Measurements from ENCODE around the gene C10orf90. TPM values are rescaled to one million over a fixed set of nuclear protein-coding genes. Genes with fewer than 3 reads are reported as not detected.

The C10orf90 gene
- total and polyA plus RNA-seq, 11 donors = not detected

DNA sequence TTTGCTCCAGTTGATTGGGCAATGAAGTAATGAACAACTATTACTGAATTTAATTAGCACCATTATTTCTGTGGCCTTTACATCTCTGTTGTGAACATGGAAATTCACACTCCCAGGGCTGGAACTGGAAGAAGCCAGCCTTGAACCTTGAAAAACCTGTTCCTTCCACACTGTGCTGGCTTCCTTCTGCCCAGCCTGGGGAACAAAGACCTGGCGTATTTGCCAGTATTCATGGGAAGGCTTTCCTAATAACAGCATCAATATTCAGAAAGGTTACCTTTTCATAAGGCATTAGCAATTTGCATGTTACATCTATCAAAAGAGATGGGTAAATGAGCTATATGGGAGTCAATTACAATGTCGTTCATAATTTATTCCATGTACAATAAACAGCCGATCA, 1.3 kb downstream of the C10orf90 start:
- ATAC-seq = no peak
- Histone ChIP-seq H3K36me3 (no peaks in the 10 kb centered on the region), H3K27me3 (no peaks in the 10 kb centered on the region), H3K9me3 (no peaks in the 10 kb centered on the region), H3K4me1 (peaks cover 0 to 1% (median 0%) of the 10 kb centered on the region in 12 donors), H3K4me3 (no peak overlapping the region), H3K27ac (no peak overlapping the region)
- no peak for DNase-seq
- TF ChIP-seq, protein P1, sequence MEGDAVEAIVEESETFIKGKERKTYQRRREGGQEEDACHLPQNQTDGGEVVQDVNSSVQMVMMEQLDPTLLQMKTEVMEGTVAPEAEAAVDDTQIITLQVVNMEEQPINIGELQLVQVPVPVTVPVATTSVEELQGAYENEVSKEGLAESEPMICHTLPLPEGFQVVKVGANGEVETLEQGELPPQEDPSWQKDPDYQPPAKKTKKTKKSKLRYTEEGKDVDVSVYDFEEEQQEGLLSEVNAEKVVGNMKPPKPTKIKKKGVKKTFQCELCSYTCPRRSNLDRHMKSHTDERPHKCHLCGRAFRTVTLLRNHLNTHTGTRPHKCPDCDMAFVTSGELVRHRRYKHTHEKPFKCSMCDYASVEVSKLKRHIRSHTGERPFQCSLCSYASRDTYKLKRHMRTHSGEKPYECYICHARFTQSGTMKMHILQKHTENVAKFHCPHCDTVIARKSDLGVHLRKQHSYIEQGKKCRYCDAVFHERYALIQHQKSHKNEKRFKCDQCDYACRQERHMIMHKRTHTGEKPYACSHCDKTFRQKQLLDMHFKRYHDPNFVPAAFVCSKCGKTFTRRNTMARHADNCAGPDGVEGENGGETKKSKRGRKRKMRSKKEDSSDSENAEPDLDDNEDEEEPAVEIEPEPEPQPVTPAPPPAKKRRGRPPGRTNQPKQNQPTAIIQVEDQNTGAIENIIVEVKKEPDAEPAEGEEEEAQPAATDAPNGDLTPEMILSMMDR (IDR thresholded peaks at IDR 0.05) = no peak
- TF ChIP-seq POLR2A (IDR thresholded peaks at IDR 0.05) = no peak
- WGBS, 4 donors = 82 to 87% (median 83%) methylated on average over 3 of the region's 3 CpGs
- intact Hi-C loops (cut with DNase I) = no loop called here

DNA sequence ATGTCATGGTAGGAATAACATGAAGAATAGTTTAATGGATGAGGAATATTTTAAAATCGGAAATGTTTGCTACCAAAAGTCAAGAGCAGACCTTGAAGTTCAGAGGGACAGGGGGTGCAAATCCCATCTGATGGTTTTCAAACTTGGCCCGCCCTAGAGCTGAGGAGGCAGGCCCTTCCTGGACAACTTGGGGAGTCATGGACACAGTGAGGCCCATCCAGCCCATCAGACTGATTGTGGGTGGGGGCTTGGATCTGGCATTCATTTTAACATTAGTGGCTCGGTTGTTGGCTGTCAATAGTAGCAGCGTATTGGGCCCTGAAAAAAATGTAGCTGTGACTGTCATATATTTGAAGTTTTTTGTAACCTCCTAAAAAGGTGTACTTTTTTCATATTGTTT, 2.0 kb downstream of the C10orf90 start:
- no peaks in the 10 kb centered on the region for H3K9me3 ChIP-seq
- ATAC-seq (no peak), DNase-seq (no peak)
- TF ChIP-seq, protein P1 (IDR thresholded peaks at IDR 0.05) = no peak
- TF ChIP-seq POLR2A (IDR thresholded peaks at IDR 0.05) = no peak
- no peak overlapping the region for H3K27ac ChIP-seq
- intact Hi-C loops (cut with DNase I) = no loop called here
- WGBS, 4 donors = 87 to 91% (median 89%) methylated on average over 4 of the region's 4 CpGs
- H3K4me3 ChIP-seq = no peak overlapping the region
- no peaks in the 10 kb centered on the region for H3K36me3 ChIP-seq
- peaks cover 0 to 6% (median 0%) of the 10 kb centered on the region in 12 donors for H3K4me1 ChIP-seq
- H3K27me3 ChIP-seq = no peaks in the 10 kb centered on the region

DNA sequence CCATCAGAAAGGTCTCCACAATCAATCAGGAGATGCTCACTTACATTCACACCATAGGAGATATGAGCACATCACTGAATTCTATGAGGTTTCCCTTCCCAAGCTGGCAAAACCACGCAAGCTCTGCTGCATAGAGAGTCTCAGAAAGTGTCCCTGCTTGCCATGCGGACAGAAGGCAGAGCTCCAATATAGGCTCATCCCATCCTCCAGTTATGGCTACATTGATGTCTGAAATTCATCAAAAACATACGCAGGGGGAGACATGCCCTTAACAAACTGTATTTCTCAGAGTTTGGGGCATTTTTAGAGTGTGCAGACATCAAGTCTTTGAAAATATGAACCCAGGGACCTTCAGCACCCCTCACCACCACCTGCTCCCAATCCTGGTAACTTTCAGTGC, 2.9 kb downstream of the C10orf90 start:
- 84 to 93% (median 90%) methylated on average over 3 of the region's 3 CpGs for WGBS, 4 donors
- H3K27ac ChIP-seq = no peak overlapping the region
- no peak overlapping the region for H3K4me3 ChIP-seq
- no peaks in the 10 kb centered on the region for H3K27me3 ChIP-seq
- DNase-seq (no peak), ATAC-seq (no peak)
- H3K36me3 ChIP-seq = no peaks in the 10 kb centered on the region
- H3K9me3 ChIP-seq = no peaks in the 10 kb centered on the region
- H3K4me1 ChIP-seq = peaks cover 0 to 12% (median 0%) of the 10 kb centered on the region in 12 donors
- TF ChIP-seq, protein P1 (IDR thresholded peaks at IDR 0.05) = no peak
- TF ChIP-seq POLR2A (IDR thresholded peaks at IDR 0.05) = no peak
- intact Hi-C loops (cut with DNase I) = no loop called here

DNA sequence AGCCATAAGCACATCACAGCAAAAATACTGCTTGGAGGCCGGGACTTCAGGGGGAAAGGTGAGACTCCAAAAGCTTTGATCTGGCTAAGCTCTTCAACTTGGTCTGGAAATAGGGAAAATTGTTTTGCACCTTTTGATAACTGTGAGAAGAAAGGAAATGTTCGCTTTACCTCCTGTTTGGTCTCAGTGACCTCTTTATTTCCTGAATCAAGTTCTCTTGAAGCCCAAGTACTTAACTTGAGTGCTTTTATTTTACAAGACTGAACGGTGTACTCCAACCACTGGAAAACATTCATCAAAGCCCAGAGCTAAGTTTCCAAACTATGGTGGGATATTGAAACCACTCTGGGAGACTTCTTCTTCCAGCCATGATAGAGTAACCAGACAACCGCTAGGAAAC, 5.3 kb downstream of the C10orf90 start:
- Histone ChIP-seq H3K4me3 (no peak overlapping the region), H3K36me3 (no peaks in the 10 kb centered on the region), H3K27ac (no peak overlapping the region), H3K27me3 (no peaks in the 10 kb centered on the region), H3K4me1 (peaks cover 0 to 15% (median 0%) of the 10 kb centered on the region in 12 donors), H3K9me3 (no peaks in the 10 kb centered on the region)
- intact Hi-C loops (cut with DNase I) = no loop called here
- no peak for TF ChIP-seq POLR2A (IDR thresholded peaks at IDR 0.05)
- TF ChIP-seq, protein P1 (IDR thresholded peaks at IDR 0.05) = no peak
- WGBS, 4 donors = 81 to 88% (median 86%) methylated on average over 4 of the region's 4 CpGs
- DNase-seq (no peak), ATAC-seq (no peak)
